ENCODE measurements around the gene RAB3C.
"Not testable (repeated sequence)": the region's sequence is repeated elsewhere in the genome, so short reads cannot be mapped to it uniquely, and the experiment has no call there.

The RAB3C gene

GRCh38 chr5:58600613-58601012 lies 17.7 kb downstream of the RAB3C start:
- not testable (repeated sequence) for DNase-seq (ENCODE audit: extremely low read depth in 1 of 2, low read depth in 1 of 2)

- DNase-seq (ENCODE audit: extremely low read depth in 1 of 2, low read depth in 1 of 2): not testable (repeated sequence)
Observed at GRCh38 chr5:58602889-58603288, 20.0 kb downstream of the RAB3C start.

GRCh38 chr5:58606064-58606463 lies 23.2 kb downstream of the RAB3C start:
- no peak for DNase-seq (ENCODE audit: extremely low read depth in 1 of 2, low read depth in 1 of 2)

GRCh38 chr5:58615972-58616371 lies 33.1 kb downstream of the RAB3C start:
- DNase-seq (ENCODE audit: extremely low read depth in 1 of 2, low read depth in 1 of 2): no peak

GRCh38 chr5:58617241-58617640 lies 34.4 kb downstream of the RAB3C start:
- DNase-seq (ENCODE audit: extremely low read depth in 1 of 2, low read depth in 1 of 2): no peak

GRCh38 chr5:58620336-58620735 lies 37.5 kb downstream of the RAB3C start:
- no peak for DNase-seq (ENCODE audit: extremely low read depth in 1 of 2, low read depth in 1 of 2)

DNA sequence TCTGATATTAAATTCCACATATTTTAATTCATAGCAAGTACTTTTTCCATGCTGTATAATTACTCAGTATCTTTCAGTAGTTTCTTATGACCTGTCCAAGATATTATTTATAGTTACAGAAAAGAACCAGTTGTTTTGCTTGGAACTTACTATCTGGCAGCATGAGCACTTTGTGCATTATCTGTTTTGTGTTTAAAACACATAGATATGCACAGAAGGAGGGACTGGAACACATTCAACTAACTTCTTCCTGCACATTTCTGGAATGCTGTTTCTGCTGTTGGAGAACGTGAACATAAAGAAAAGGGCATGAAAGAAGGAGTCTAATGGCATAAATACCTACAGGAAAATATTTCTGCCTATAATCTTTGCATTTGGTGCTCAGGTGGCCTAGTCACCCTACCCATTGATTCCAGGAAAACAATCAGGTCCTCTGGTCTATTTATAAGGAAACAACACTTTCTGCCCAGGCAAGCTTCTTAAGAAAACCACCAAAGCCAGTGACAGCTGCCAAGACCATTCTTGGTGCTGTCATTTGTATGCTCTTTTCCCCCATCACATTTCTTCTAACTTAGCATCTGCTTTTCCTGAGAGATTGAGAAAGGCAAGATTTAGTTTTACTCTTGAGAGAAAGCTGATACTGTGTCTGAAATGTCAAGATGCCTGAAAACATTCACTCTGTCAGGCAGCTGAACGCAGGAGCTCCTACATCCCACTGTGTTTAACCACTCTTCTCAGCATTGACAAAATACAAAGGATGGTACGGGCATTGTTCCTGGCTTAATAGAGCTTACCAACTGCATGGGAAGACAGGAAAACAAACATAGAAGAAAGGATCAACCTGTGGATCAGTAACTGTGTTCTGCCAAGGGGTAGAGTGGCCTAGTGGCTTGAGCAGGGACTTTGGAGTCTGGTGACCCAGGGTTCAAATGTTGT lies 40.3 kb downstream of the RAB3C start:
- DNase-seq (ENCODE audit: extremely low read depth in 1 of 2, low read depth in 1 of 2): no peak

GRCh38 chr5:58628626-58629025 lies 45.8 kb downstream of the RAB3C start:
- no peak for DNase-seq (ENCODE audit: extremely low read depth in 1 of 2, low read depth in 1 of 2)

DNA sequence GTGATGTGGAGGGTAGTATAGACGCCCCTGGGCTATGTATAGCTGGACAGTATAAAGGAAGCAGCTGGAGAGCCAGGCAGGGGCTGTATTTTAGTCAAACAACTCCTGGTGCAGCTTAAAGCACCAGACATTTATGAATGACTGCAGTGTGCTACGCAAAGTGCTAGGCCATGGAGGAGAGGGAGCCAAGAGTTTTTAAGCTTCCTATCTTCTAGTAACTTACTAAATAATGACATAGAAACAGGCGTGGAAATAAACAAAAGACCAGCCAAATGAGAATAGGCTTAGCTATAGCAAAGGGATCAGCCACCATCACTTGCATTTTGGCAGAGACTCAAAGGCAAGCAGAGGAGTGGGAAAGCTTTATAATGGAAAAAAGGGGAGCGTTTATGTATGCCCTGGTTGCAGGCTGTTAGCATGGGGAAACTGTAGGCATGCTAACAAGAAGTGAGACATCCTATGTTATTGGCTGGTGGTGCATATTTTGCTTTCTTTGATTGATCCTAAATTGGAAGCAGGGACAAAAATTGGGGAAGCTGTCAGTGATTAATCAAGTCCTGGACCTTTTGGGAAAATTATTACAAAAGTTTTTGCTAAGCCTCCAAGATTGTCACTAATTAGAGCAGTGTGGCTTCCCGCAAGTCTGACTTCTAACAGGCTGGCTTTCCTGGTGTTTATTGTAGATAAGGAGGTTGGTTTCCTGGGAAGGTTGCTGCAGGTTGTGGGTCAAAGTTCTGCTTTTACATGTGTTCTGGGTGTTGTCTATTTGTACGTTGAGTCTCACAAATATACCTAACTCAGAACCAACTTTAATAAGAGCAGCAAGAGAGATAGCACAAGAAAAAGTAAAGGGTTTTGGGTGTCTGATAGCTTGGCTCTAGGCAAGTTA lies 46.6 kb downstream of the RAB3C start:
- DNase-seq (ENCODE audit: extremely low read depth in 1 of 2, low read depth in 1 of 2): no peak

- no peak for DNase-seq (ENCODE audit: extremely low read depth in 1 of 2, low read depth in 1 of 2)
Observed at GRCh38 chr5:58631895-58632294, 49.0 kb downstream of the RAB3C start.

- no peak for DNase-seq (ENCODE audit: extremely low read depth in 1 of 2, low read depth in 1 of 2)
Observed at GRCh38 chr5:58635416-58635815, 52.5 kb downstream of the RAB3C start.

DNA sequence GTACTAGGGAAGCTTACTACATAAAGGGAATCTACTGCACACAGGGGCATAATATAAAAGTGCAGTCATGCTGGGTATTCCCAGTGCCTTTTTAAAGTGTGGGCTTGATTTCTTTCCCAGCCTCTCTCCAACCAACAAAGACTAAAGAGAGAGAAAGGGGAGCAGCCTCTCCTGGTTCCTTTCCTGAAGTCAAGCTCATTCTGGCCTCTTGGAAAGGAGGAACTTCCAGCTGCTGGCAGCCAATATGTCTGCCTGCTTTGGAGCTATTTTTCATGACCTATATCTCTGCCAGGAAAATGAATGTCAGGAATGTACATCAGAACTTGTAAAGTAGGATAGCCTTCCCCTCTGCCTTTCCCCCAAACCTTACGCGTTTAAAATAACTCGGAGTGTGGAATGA lies 57.1 kb downstream of the RAB3C start:
- no peak for DNase-seq (ENCODE audit: extremely low read depth in 1 of 2, low read depth in 1 of 2)

DNA sequence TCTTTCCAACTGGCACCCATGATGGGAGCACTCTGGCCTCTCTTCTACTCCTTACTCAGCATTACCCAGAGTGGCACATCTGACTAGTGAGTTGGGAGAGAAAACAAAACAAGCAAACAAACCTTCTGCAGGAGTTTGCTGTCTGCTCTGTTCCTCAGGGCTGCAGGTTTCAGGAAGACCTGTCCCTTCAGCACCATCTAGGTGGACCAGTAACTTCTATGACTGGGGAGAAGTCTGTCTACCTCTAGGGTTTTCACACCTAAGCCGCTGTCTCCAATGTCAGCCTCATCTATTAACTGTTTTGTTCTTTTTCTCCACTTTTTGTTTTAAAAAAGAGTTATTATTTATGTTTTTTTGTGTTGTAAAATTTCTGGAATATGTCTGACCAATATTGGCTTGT lies 58.7 kb downstream of the RAB3C start:
- DNase-seq (ENCODE audit: extremely low read depth in 1 of 2, low read depth in 1 of 2): no peak

- DNase-seq (ENCODE audit: extremely low read depth in 1 of 2, low read depth in 1 of 2): no peak
Observed at GRCh38 chr5:58648846-58649245, 66.0 kb downstream of the RAB3C start.

- DNase-seq (ENCODE audit: extremely low read depth in 1 of 2, low read depth in 1 of 2): no peak
Observed at GRCh38 chr5:58649716-58650115, 66.8 kb downstream of the RAB3C start.

- DNase-seq (ENCODE audit: extremely low read depth in 1 of 2, low read depth in 1 of 2): no peak
Observed at GRCh38 chr5:58653521-58653920, 70.6 kb downstream of the RAB3C start.

- DNase-seq (ENCODE audit: extremely low read depth in 1 of 2, low read depth in 1 of 2): no peak
Observed at GRCh38 chr5:58666141-58666540, 83.3 kb downstream of the RAB3C start.

DNA sequence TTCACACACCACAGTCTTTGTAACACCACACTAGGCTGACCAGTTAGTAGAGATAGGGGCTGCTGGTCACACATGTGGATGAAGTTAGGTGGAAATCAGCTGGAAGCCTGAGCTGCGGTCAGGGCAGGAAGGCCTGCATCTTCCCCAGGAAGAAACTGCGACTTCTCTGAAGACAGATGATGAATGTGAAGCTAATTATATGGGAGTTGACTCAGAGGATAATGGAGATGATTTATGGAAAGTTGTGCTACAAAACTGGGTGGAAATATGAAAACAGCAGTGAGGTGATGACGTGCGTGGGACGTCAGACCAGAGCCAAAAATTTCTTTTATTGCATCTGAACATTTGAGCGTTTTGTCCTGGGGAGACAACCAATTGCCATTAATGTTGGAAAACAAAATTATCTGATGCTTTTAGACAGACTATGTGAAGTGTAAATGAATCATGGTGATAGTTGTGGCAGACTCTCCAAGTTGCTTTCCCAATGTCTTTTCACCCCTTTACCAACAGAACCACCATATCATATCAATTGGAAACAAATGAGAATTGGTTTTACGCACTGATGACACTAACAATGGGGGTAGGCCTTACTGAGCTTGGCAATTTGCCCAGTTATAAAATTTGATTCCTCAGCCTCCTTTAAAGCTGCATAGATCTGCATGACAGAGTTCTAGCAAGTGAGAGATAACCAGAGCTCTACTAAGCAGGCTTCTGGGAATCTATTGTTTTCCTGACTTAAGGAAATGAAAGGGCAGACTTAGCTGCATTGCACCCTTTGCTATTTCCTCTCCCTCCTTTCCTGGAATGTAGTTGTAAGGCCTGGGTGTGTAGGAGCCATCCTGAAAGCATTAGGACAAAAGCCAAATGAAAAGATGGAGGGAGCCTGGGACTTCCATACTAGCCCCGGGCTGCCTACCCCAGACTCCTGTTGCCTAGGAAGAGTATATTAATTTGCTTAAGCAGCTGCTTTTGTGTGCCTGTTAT lies 84.0 kb downstream of the RAB3C start:
- DNase-seq (ENCODE audit: extremely low read depth in 1 of 2, low read depth in 1 of 2): no peak

GRCh38 chr5:58670582-58670981 lies 87.7 kb downstream of the RAB3C start:
- DNase-seq (ENCODE audit: extremely low read depth in 1 of 2, low read depth in 1 of 2): no peak

DNA sequence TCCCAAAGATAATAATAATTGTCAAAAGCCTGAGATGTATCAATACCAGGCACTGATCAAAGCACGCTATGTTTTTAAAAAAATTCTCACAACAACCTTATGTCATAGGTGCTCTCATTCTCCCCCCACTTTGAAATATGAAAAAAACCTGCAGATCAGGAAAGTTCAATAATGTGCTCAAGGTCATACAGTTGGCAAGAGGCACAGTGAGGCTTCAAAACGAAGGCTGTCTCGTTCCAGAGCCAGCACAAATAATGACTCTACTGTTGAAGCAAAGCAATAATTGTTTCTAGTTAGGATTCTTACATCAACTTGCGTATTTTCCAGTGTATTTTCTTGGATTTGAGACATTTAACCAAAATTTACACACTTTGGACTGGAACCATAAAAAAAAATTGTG lies 88.3 kb downstream of the RAB3C start:
- no peak for DNase-seq (ENCODE audit: extremely low read depth in 1 of 2, low read depth in 1 of 2)

GRCh38 chr5:58672521-58672920 lies 89.6 kb downstream of the RAB3C start:
- no peak for DNase-seq (ENCODE audit: extremely low read depth in 1 of 2, low read depth in 1 of 2)

Measured in stimulated activated CD8-positive, alpha-beta memory T cell treated with anti-CD3 and anti-CD28 coated beads, Interleukin-7, amount 100 ng/mL, for 48 hours (primary cell).